ENCODE data around the gene ARID4B.

DNA sequence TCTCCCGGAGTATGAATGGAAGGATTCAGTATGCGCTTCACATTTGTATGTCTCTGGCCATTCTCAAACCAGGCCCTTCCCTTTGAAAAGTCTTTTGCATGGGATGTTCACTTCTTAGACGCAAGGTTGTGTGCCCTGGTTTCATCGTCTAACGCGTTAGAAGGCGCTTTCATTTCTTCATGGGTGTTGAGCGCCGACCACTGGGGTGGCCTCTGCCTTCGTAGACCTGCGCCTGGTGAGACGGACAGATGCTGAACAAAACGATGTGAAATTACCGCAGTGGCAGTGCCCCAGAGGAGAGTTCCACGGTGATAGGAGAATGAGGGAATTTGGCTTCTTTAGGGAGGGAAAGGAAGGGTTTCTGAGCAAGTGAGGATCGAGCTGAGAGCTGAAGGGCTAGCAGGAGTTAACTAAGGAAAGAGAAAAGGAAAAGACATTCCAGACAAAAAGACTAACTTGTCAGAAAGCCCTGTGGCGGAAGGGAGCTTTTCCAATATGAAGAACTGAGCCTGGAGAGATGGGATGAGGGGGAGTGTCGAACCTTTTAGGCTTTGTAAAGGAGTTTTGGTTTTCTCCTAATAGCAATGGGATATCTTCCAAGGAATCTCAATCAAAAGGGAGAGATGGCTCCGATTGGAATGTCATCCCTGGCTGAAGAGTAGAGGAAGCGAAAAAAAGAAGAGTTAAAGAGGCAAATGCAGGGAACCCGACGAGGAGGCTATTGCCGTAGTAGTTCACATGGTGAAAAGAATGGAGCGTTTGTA lies 1.3 kb upstream of the ARID4B start:
- TF ChIP-seq, protein P1, sequence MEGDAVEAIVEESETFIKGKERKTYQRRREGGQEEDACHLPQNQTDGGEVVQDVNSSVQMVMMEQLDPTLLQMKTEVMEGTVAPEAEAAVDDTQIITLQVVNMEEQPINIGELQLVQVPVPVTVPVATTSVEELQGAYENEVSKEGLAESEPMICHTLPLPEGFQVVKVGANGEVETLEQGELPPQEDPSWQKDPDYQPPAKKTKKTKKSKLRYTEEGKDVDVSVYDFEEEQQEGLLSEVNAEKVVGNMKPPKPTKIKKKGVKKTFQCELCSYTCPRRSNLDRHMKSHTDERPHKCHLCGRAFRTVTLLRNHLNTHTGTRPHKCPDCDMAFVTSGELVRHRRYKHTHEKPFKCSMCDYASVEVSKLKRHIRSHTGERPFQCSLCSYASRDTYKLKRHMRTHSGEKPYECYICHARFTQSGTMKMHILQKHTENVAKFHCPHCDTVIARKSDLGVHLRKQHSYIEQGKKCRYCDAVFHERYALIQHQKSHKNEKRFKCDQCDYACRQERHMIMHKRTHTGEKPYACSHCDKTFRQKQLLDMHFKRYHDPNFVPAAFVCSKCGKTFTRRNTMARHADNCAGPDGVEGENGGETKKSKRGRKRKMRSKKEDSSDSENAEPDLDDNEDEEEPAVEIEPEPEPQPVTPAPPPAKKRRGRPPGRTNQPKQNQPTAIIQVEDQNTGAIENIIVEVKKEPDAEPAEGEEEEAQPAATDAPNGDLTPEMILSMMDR (conservative IDR thresholded peaks at IDR 0.05 in 1 of 2, IDR thresholded peaks at IDR 0.05 in 1 of 2; ENCODE audit: low read depth in 1 of 2, low read length in 2 of 2), result no peak
- no peak for TF ChIP-seq EZH2 (IDR thresholded peaks at IDR 0.05; ENCODE audit: low read length, missing control alignments)
